HG03135 (cell line): ENCODE data around the gene ASH1L.
A peak's percentile ranks its signal among the peaks of the same experiment; 100 is the strongest.
"Not testable (repeated sequence)": the region's sequence is repeated elsewhere in the genome, so short reads cannot be mapped to it uniquely, and the experiment has no call there.

Experiments
- ATAC-seq: cut with Tn5 transposase; IDR thresholded peaks from one replicate; pipeline ENCODE4 v1.9.1; 2021; ENCODE audit warnings: mild to moderate bottlenecking, moderate library complexity; ENCODE audit not compliant: unreplicated experiment

Gene ASH1L

GRCh38 chr1:155562581-155563376 is at the start of gene ASH1L:
ASH1L (minus strand) TSS chr1:155562803; CDS start chr1:155521519, 41,284 bp downstream.
- peak; percentile 75 for ATAC-seq

- ATAC-seq: not testable (repeated sequence)
Observed at GRCh38 chr1:155610257-155610647, 47.6 kb upstream of the ASH1L start.

- peak; percentile 90 for ATAC-seq
Observed at GRCh38 chr1:155609515-155610256, 47.1 kb upstream of the ASH1L start, which contains the start of gene MSTO1. MSTO1 (plus strand) TSS chr1:155610218; CDS start chr1:155610249, 31 bp downstream.

GRCh38 chr1:155608888-155609225 is 46.3 kb upstream of the ASH1L start:
- ATAC-seq: no peak

- no peak for ATAC-seq
Observed at GRCh38 chr1:155607708-155608107, 45.1 kb upstream of the ASH1L start.

GRCh38 chr1:155599828-155600572 is 37.4 kb upstream of the ASH1L start:
- not testable (repeated sequence) for ATAC-seq

GRCh38 chr1:155598842-155599331 is 36.3 kb upstream of the ASH1L start:
- no peak for ATAC-seq

- no peak for ATAC-seq
Observed at GRCh38 chr1:155596864-155597263, 34.3 kb upstream of the ASH1L start.

GRCh38 chr1:155595877-155596474 is 33.4 kb upstream of the ASH1L start:
- not testable (repeated sequence) for ATAC-seq

- ATAC-seq: no peak
Observed at GRCh38 chr1:155591770-155592169, 29.2 kb upstream of the ASH1L start.

GRCh38 chr1:155590516-155591247 is 28.1 kb upstream of the ASH1L start:
- not testable (repeated sequence) for ATAC-seq

GRCh38 chr1:155589282-155589681 is 26.7 kb upstream of the ASH1L start:
- not testable (repeated sequence) for ATAC-seq

GRCh38 chr1:155583846-155584245 is 21.2 kb upstream of the ASH1L start:
- ATAC-seq: not testable (repeated sequence)

- not testable (repeated sequence) for ATAC-seq
Observed at GRCh38 chr1:155575608-155576007, 13.0 kb upstream of the ASH1L start.

GRCh38 chr1:155574077-155574476 is 11.5 kb upstream of the ASH1L start:
- no peak for ATAC-seq

- ATAC-seq: no peak
Observed at GRCh38 chr1:155570593-155570990, 8.0 kb upstream of the ASH1L start.

GRCh38 chr1:155569988-155570592 is 7.5 kb upstream of the ASH1L start:
- ATAC-seq: no peak

- ATAC-seq: peak; percentile 12
Observed at GRCh38 chr1:155563377-155564022, 897 bp upstream of the ASH1L start.
